GM19023 (cell line): Measurements from ENCODE around the gene DPP4.
"Not testable (repeated sequence)": the region's sequence is repeated elsewhere in the genome, so short reads cannot be mapped to it uniquely, and the experiment has no call there.

Experiments used
- ATAC-seq: cut with Tn5 transposase; IDR thresholded peaks from one replicate; pipeline ENCODE4 v1.9.1; 2021; ENCODE audit warnings: mild to moderate bottlenecking, moderate library complexity; ENCODE audit not compliant: unreplicated experiment

Gene DPP4

GRCh38 chr2:161969159-161969558 is 104.9 kb downstream of the DPP4 start:
- ATAC-seq: no peak

- ATAC-seq: no peak
Measured at GRCh38 chr2:161965994-161966393, 108.0 kb downstream of the DPP4 start.

DNA sequence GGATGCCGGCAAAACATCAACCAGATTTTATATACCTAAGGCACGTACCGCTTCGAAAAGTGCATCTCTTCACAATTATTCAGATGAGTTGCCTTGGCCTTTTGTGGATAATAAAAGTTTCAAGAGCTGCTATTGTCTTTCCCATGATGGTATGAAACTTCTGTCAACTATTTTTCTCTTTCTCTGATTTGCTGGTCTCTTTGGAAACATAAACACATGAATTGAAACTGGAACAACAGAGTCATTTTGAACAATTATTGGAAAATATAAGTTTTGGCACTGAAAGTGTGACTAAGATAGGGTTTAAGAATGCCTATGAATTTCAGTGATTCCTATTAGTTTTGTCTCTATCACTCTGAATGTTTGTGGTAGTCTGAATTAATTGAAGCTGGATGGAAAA is 109.9 kb downstream of the DPP4 start:
- ATAC-seq: no peak

DNA sequence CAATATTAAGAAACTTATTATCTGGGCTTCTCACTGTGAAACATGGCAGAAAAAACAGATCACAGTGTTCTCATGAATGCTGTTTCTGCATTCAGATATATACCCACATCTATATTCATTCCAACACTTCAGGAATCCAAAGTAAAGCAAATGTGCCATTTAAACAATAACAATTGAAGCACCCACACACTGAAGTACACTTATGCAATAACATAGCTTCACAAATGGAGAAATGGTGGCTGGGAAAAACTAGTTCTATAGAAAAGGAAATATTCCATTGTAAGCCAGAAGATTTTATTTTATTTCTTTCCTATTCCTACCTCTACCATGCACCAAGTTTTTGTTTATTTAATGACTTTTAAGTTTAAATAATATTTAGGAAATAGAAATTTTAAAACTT is 111.9 kb downstream of the DPP4 start:
- ATAC-seq: no peak

DNA sequence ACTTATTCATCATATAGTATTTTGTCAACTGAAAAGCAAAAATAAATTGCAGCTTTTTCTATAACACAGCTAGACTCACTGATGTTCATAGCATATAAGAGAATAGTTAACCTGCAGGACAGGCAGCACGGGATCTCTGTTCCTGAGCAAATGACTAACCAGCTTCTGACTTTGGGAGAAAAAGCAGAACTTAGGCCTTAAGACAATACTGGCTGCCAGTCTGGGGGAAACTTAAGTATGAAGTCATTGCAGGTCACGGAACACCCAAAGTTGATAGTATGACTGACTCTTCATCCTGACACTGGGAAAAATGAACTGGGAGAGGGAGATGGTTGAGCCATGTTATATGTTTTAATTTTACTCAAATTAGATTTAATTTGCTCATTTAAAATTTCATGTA is 113.0 kb downstream of the DPP4 start:
- no peak for ATAC-seq

DNA sequence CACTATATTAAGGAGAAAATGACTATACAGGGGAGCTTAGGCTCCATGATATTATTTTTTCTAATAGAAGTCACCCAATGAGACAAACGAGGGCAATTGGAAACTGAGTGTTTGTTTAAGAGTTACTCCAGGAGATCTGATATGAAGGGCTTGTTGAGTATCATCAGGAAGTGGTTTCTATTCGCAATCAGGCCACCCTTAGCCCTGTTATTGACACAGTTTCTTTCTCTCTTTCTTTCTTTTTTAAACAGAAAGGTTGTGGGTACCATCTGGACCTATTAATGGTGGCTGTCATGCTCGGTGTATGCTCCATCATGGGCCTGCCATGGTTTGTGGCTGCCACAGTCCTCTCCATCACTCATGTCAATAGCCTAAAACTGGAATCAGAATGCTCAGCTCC is 117.3 kb downstream of the DPP4 start:
- ATAC-seq: no peak

- ATAC-seq: no peak
Measured at GRCh38 chr2:161955211-161955610, 118.8 kb downstream of the DPP4 start.

- no peak for ATAC-seq
Measured at GRCh38 chr2:161954103-161954502, 119.9 kb downstream of the DPP4 start.

DNA sequence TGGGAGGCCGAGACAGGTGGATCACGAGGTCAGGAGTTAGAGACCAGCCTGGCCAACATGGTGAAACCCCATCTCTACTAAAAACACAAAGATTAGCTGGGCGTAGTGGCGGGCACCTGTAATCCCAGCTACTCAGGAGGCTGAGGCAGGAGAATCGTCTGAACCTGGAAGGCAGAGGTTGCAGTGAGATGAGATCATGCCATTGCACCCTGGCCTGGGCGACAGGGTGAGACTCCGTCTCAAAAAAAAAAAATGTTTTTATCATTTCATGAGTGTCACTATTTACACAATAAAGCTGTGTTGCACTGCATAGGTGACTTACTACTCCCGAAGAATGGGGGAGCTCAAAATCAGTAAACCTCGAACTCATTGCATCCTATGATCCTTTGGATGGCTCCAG is 120.6 kb downstream of the DPP4 start:
- not testable (repeated sequence) for ATAC-seq

DNA sequence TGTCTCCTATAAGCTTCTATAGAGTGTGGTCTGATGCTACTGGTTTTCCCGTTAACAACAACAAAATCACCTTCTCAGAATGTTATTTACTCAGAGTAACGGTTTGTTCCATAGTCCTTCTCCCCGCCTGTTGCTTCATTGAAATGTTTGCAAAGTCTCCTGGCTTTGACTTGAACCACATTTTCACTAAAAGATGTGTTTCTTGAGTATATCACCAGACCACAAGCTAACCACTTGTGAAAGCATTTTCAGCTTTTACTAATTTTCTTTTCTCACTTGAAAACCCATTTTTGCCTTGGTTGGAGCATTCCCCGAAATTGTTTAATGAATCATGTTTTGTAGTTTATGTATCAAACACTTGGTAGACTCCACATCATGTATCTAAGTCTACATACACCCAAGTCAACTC is 121.2 kb downstream of the DPP4 start:
- no peak for ATAC-seq

DNA sequence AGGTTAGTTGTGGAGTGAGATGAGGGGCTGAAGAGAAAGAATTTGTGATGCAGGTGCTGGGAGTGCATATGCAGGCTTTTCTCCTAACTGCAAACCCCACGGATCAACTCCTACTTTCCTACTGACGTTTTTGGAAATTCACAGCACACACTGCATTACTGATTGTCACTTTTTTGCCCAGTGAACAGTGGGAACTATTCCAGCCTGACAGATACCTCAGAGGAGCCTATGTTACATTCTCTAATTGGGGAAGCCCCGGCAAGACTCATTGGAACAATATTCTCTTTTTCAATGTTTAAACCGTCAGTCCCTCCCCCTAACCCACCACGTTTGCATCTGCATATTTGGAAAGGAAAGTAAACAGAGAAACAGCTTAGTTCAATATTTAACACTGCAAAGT is 126.2 kb downstream of the DPP4 start:
- no peak for ATAC-seq

DNA sequence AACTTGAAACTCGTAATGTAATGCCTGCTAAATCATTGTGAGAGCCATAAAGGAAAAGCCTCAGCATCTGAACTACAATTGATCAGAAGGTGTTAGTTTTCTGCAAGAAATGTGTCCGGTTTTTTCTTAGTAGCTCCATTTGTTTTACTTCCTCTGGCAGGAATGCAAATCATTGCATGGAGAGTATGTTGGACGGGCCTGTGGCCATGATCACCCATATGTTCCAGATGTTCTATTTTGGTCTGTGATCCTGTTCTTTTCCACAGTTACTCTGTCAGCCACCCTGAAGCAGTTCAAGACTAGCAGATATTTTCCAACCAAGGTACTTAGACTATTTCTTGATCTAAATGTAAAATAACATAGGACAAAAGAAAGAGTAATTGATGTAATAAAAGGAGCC is 126.6 kb downstream of the DPP4 start:
- ATAC-seq: no peak

- ATAC-seq: no peak
Measured at GRCh38 chr2:161946489-161947107, 127.4 kb downstream of the DPP4 start.

- no peak for ATAC-seq
Measured at GRCh38 chr2:161943011-161943410, 131.0 kb downstream of the DPP4 start.
